Measurements from ENCODE around the gene GSTK1.

DNA sequence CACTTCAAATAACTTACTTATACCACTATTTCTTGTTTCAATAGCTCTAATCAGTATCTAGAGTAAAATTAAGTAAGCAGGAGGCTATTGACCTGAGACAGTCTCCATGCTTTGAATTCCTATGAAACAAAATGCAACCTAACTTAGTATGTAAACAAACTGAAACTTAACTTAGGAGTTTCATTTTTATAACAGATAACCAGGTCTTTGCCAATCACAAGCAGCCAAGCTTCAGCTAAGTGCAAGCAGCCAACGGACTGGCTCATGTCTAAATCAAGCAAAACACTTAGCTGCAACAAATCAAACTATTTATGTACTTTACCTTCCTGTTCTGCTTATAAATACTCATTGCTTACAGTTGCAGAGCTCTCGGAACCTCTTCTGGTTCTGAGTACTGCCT, 4.4 kb upstream of the GSTK1 start:
- TF ChIP-seq, protein P1, sequence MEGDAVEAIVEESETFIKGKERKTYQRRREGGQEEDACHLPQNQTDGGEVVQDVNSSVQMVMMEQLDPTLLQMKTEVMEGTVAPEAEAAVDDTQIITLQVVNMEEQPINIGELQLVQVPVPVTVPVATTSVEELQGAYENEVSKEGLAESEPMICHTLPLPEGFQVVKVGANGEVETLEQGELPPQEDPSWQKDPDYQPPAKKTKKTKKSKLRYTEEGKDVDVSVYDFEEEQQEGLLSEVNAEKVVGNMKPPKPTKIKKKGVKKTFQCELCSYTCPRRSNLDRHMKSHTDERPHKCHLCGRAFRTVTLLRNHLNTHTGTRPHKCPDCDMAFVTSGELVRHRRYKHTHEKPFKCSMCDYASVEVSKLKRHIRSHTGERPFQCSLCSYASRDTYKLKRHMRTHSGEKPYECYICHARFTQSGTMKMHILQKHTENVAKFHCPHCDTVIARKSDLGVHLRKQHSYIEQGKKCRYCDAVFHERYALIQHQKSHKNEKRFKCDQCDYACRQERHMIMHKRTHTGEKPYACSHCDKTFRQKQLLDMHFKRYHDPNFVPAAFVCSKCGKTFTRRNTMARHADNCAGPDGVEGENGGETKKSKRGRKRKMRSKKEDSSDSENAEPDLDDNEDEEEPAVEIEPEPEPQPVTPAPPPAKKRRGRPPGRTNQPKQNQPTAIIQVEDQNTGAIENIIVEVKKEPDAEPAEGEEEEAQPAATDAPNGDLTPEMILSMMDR (IDR thresholded peaks at IDR 0.05), result no peak
- no peak for TF ChIP-seq POLR2A (IDR thresholded peaks at IDR 0.05)

All from lower leg skin (tissue), 3 donors.